ENCODE data around the gene SLC6A7. TPM values are rescaled to one million over a fixed set of nuclear protein-coding genes. Genes with fewer than 3 reads are reported as not detected.

The SLC6A7 gene
- total and polyA plus RNA-seq, 9 donors: 0.02 TPM; not detected in 8

DNA sequence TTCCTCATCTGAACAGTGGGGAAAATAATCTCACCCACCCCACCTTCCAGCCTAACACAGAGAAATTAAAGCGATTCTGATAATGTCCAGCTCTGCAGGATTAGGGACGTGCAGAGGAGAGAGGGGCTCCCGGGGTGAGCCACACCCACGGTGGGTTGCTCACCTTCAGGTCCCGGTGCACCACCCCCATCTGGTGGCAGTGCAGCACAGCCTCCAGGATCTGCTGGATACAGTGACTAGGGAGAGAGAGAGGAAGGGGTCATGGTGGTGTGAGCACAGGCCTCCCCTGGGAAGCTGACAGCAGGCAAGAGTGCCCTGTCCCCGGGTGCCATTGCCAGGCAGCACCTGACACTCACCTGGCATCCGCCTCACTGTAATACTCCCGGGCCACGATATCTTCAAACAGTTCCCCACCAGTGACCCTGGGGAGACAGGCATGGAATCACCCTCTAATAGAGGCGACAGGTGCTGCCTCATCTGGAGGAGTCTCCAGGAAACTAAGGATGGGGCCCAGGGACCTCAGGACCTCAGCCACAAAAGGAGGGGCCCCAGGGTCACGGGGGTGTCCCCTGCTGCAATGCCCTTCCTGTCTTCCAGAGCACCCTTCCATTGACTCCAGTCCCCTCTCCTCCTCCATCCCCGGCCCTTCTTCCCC, 66.7 kb downstream of the SLC6A7 start:
- intact Hi-C loops (cut with DNase I): no loop called here
- H3K4me3 ChIP-seq: no peak overlapping the region
- H3K36me3 ChIP-seq: no peaks in the 10 kb centered on the region
- H3K4me1 ChIP-seq (ENCODE audit: insufficient read depth): no peaks in the 10 kb centered on the region
- no peaks in the 10 kb centered on the region for H3K9me3 ChIP-seq
- H3K27me3 ChIP-seq: no peaks in the 10 kb centered on the region
- no peak for DNase-seq
- no peak overlapping the region for H3K27ac ChIP-seq
- TF ChIP-seq CTCF (IDR thresholded peaks at IDR 0.05) (no peak), POLR2A (IDR thresholded peaks at IDR 0.05) (no peak), EP300 (IDR thresholded peaks at IDR 0.05) (no peak)
- 77 to 83% (median 82%) methylated on average over 12 of the region's 12 CpGs for WGBS, 3 donors

GRCh38 chr5:150257424-150257823, 67.6 kb downstream of the SLC6A7 start:
- H3K4me3 ChIP-seq: no peak overlapping the region
- intact Hi-C loops (cut with DNase I): no loop called here
- H3K27ac ChIP-seq: no peak overlapping the region
- no peak for DNase-seq
- WGBS, 3 donors: 79 to 91% (median 88%) methylated on average over 11 of the region's 11 CpGs
- TF ChIP-seq EP300 (IDR thresholded peaks at IDR 0.05) (no peak), CTCF (IDR thresholded peaks at IDR 0.05) (no peak), POLR2A (IDR thresholded peaks at IDR 0.05) (no peak)
- H3K27me3 ChIP-seq: no peaks in the 10 kb centered on the region
- no peaks in the 10 kb centered on the region for H3K4me1 ChIP-seq (ENCODE audit: insufficient read depth)
- H3K9me3 ChIP-seq: no peaks in the 10 kb centered on the region
- H3K36me3 ChIP-seq: no peaks in the 10 kb centered on the region

GRCh38 chr5:150258130-150258529, 68.3 kb downstream of the SLC6A7 start:
- DNase-seq: no peak
- intact Hi-C loops (cut with DNase I): no loop called here
- H3K36me3 ChIP-seq: no peaks in the 10 kb centered on the region
- TF ChIP-seq POLR2A (IDR thresholded peaks at IDR 0.05) (no peak), CTCF (IDR thresholded peaks at IDR 0.05) (no peak)
- no peak overlapping the region for H3K4me3 ChIP-seq
- no peaks in the 10 kb centered on the region for H3K9me3 ChIP-seq
- peaks cover 2% of the 10 kb centered on the region for H3K4me1 ChIP-seq (ENCODE audit: insufficient read depth)
- 75 to 81% (median 79%) methylated on average over 6 of the region's 6 CpGs for WGBS, 3 donors
- no peak overlapping the region for H3K27ac ChIP-seq
- no peaks in the 10 kb centered on the region for H3K27me3 ChIP-seq

Other genes with a start within 250 kb of the SLC6A7 start
- under 1 TPM; 0.05 to 0.46 (median 0.13) TPM for gene PDE6A, start 245.3 kb upstream of the SLC6A7 start, total RNA-seq
- gene PDE6A, start 245.3 kb upstream of the SLC6A7 start, polyA plus RNA-seq: under 1 TPM; 0.25 to 0.68 TPM
- gene SLC26A2, start 229.3 kb upstream of the SLC6A7 start, total RNA-seq: 10 to 100 TPM; 11.0 to 19.0 (median 16.9) TPM
- 10 to 100 TPM in 1 of 2 donors, 1 to 10 TPM in 1; 4.4 to 13.3 TPM for gene SLC26A2, start 229.3 kb upstream of the SLC6A7 start, polyA plus RNA-seq
- gene TIGD6, start 189.4 kb upstream of the SLC6A7 start, total RNA-seq: 1 to 10 TPM; 2.0 to 6.1 (median 5.5) TPM
- gene TIGD6, start 189.4 kb upstream of the SLC6A7 start, polyA plus RNA-seq: 1 to 10 TPM; 4.2 to 7.6 TPM
- gene HMGXB3, start 189.3 kb upstream of the SLC6A7 start, total RNA-seq: 10 to 100 TPM; 24.3 to 32.1 (median 28.1) TPM
- 10 to 100 TPM; 14.1 to 30.4 TPM for gene HMGXB3, start 189.3 kb upstream of the SLC6A7 start, polyA plus RNA-seq
- 10 to 100 TPM in 5 of 7 donors, 1 to 10 TPM in 2; 7.6 to 25.3 (median 16.4) TPM for gene CSF1R, start 103.5 kb upstream of the SLC6A7 start, total RNA-seq
- 10 to 100 TPM in 1 of 2 donors, 1 to 10 TPM in 1; 8.1 to 41.9 TPM for gene CSF1R, start 103.5 kb upstream of the SLC6A7 start, polyA plus RNA-seq
- gene PDGFRB, start 34.2 kb upstream of the SLC6A7 start, total RNA-seq: 100 to 1,000 TPM; 102 to 302 (median 212) TPM
- 100 to 1,000 TPM; 111 to 183 TPM for gene PDGFRB, start 34.2 kb upstream of the SLC6A7 start, polyA plus RNA-seq
- 1 to 10 TPM in 1 of 7 donors, under 1 TPM in 6; 0.23 to 1.4 (median 0.66) TPM for gene CDX1, start 23.3 kb upstream of the SLC6A7 start, total RNA-seq
- under 1 TPM; 0.18 to 0.44 TPM for gene CDX1, start 23.3 kb upstream of the SLC6A7 start, polyA plus RNA-seq
- gene CAMK2A, start 99.7 kb downstream of the SLC6A7 start, total RNA-seq: 1 to 10 TPM in 3 of 7 donors, under 1 TPM in 4; 0.12 to 1.3 (median 0.62) TPM
- gene CAMK2A, start 99.7 kb downstream of the SLC6A7 start, polyA plus RNA-seq: 1 to 10 TPM in 1 of 2 donors, under 1 TPM in 1; 0.15 to 1.2 TPM
- gene ARSI, start 112.8 kb downstream of the SLC6A7 start, total RNA-seq: 1 to 10 TPM in 4 of 7 donors, under 1 TPM in 3; 0.15 to 1.4 (median 1.1) TPM
- under 1 TPM; 0.35 to 0.63 TPM for gene ARSI, start 112.8 kb downstream of the SLC6A7 start, polyA plus RNA-seq
- gene TCOF1, start 167.6 kb downstream of the SLC6A7 start, total RNA-seq: 10 to 100 TPM; 16.9 to 38.3 (median 31.2) TPM
- gene TCOF1, start 167.6 kb downstream of the SLC6A7 start, polyA plus RNA-seq: 10 to 100 TPM; 16.7 to 25.4 TPM
- gene CD74, start 222.8 kb downstream of the SLC6A7 start, total RNA-seq: 100 to 1,000 TPM in 6 of 7 donors, 10 to 100 TPM in 1; 96.9 to 750 (median 384) TPM
- 1,000 to 10,000 TPM in 1 of 2 donors, 100 to 1,000 TPM in 1; 280 to 1,292 TPM for gene CD74, start 222.8 kb downstream of the SLC6A7 start, polyA plus RNA-seq